ENCODE data around the gene PRR3. TPM values are rescaled to one million over a fixed set of nuclear protein-coding genes. Genes with fewer than 3 reads are reported as not detected.

PRR3 gene
- total and polyA plus RNA-seq, 9 of the 15 experiments (the other 6 are each of a cell fraction or from before 2014, with no cell fraction given): 23.5 to 59.6 (median 28.8) TPM

DNA sequence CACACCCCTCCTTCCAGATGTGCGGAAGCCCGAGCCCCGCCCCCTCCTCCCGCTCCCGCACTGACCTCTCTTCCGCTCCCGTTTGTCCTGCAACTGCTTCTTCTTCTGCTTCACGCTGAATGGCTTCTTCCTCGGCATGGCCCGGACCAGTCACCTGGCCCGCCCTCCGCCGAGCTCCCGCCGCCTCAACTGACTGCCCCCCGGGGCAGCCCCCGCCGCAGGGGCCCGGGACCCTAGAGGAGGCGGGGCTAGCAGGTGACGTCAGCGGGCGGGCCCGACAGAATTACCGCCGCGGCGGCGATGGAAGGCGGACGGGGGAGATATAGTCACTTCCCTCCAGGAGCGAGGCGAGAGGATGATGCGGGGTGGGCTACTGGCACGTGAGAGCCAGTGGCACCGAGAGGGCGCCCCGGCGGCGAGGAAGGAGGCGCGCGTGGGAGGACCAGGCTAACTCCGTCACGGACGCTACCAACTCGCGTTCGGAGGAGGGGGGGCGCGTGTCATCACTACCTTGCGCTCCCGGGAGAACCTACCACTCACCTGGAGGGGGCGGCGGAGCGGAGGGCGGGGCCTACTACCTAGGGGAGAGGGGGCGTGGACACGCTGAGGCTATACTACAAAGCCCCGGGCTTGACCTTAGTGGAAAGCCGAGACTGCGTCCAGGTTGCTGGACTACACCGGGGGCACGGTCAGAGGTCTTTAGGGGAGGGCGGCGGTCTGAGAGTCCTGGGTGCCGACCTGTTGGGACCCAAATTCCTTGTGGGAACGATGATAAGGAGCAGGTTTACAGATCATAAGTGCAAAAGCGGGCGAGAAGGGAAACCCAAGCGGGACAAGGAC lies 809 bp upstream of the PRR3 start, which contains the start of gene GNL1 (continued):
- TF ChIP-seq TBP (optimal IDR thresholded peaks at IDR 0.05; ENCODE audit: low read depth, low read length): peak; percentile 86
- TF ChIP-seq TOE1 (IDR thresholded peaks at IDR 0.05; ENCODE audit: borderline replicate concordance): peak; percentile 86
- no peak for TF ChIP-seq TOE1 (CRISPR knock-in tag; IDR thresholded peaks at IDR 0.05; ENCODE audit: borderline replicate concordance, low read depth)
- no peak for TF ChIP-seq CREB3 (tag; conservative IDR thresholded peaks at IDR 0.05; ENCODE audit: low read depth)
- TF ChIP-seq DLX4 (CRISPR knock-in tag; IDR thresholded peaks at IDR 0.05): no peak
- peak; percentile 85 for TF ChIP-seq SREBF1 (IDR thresholded peaks at IDR 0.05; ENCODE audit: borderline replicate concordance, low read depth, low read length)
- TF ChIP-seq, protein P1, sequence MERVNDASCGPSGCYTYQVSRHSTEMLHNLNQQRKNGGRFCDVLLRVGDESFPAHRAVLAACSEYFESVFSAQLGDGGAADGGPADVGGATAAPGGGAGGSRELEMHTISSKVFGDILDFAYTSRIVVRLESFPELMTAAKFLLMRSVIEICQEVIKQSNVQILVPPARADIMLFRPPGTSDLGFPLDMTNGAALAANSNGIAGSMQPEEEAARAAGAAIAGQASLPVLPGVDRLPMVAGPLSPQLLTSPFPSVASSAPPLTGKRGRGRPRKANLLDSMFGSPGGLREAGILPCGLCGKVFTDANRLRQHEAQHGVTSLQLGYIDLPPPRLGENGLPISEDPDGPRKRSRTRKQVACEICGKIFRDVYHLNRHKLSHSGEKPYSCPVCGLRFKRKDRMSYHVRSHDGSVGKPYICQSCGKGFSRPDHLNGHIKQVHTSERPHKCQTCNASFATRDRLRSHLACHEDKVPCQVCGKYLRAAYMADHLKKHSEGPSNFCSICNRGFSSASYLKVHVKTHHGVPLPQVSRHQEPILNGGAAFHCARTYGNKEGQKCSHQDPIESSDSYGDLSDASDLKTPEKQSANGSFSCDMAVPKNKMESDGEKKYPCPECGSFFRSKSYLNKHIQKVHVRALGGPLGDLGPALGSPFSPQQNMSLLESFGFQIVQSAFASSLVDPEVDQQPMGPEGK (CRISPR knock-in tag; IDR thresholded peaks at IDR 0.05; ENCODE audit: borderline replicate concordance): no peak
- no peak for TF ChIP-seq PRPF4 (IDR thresholded peaks at IDR 0.05; ENCODE audit: insufficient read depth, low read depth, low read length, poor library complexity, severe bottlenecking)
- TF ChIP-seq ZNF174 (CRISPR knock-in tag; IDR thresholded peaks at IDR 0.05): no peak
- peak; percentile 75 for TF ChIP-seq PCBP1 (IDR thresholded peaks at IDR 0.05; ENCODE audit: low read depth, low read length, poor library complexity, severe bottlenecking)
- peak; percentile 55; the same call in 1 of the 2 replicates for TF ChIP-seq SIN3B (IDR thresholded peaks at IDR 0.05; ENCODE audit: low read depth)
- TF ChIP-seq, protein P2, sequence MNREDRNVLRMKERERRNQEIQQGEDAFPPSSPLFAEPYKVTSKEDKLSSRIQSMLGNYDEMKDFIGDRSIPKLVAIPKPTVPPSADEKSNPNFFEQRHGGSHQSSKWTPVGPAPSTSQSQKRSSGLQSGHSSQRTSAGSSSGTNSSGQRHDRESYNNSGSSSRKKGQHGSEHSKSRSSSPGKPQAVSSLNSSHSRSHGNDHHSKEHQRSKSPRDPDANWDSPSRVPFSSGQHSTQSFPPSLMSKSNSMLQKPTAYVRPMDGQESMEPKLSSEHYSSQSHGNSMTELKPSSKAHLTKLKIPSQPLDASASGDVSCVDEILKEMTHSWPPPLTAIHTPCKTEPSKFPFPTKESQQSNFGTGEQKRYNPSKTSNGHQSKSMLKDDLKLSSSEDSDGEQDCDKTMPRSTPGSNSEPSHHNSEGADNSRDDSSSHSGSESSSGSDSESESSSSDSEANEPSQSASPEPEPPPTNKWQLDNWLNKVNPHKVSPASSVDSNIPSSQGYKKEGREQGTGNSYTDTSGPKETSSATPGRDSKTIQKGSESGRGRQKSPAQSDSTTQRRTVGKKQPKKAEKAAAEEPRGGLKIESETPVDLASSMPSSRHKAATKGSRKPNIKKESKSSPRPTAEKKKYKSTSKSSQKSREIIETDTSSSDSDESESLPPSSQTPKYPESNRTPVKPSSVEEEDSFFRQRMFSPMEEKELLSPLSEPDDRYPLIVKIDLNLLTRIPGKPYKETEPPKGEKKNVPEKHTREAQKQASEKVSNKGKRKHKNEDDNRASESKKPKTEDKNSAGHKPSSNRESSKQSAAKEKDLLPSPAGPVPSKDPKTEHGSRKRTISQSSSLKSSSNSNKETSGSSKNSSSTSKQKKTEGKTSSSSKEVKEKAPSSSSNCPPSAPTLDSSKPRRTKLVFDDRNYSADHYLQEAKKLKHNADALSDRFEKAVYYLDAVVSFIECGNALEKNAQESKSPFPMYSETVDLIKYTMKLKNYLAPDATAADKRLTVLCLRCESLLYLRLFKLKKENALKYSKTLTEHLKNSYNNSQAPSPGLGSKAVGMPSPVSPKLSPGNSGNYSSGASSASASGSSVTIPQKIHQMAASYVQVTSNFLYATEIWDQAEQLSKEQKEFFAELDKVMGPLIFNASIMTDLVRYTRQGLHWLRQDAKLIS (CRISPR knock-in tag; IDR thresholded peaks at IDR 0.05): peak; percentile 80; the same call in 1 of the 2 replicates
- peak; percentile 85; the same call in 1 of the 2 replicates for TF ChIP-seq NBN (IDR thresholded peaks at IDR 0.05; ENCODE audit: low read depth)
